GM19372 (cell line): ENCODE measurements around the gene NDNF.

Experiments
- ATAC-seq: cut with Tn5 transposase; IDR thresholded peaks from one replicate; pipeline ENCODE4 v1.9.1; 2021; ENCODE audit warnings: mild to moderate bottlenecking, low read depth, moderate library complexity; ENCODE audit not compliant: unreplicated experiment

NDNF gene, protein sequence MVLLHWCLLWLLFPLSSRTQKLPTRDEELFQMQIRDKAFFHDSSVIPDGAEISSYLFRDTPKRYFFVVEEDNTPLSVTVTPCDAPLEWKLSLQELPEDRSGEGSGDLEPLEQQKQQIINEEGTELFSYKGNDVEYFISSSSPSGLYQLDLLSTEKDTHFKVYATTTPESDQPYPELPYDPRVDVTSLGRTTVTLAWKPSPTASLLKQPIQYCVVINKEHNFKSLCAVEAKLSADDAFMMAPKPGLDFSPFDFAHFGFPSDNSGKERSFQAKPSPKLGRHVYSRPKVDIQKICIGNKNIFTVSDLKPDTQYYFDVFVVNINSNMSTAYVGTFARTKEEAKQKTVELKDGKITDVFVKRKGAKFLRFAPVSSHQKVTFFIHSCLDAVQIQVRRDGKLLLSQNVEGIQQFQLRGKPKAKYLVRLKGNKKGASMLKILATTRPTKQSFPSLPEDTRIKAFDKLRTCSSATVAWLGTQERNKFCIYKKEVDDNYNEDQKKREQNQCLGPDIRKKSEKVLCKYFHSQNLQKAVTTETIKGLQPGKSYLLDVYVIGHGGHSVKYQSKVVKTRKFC

DNA sequence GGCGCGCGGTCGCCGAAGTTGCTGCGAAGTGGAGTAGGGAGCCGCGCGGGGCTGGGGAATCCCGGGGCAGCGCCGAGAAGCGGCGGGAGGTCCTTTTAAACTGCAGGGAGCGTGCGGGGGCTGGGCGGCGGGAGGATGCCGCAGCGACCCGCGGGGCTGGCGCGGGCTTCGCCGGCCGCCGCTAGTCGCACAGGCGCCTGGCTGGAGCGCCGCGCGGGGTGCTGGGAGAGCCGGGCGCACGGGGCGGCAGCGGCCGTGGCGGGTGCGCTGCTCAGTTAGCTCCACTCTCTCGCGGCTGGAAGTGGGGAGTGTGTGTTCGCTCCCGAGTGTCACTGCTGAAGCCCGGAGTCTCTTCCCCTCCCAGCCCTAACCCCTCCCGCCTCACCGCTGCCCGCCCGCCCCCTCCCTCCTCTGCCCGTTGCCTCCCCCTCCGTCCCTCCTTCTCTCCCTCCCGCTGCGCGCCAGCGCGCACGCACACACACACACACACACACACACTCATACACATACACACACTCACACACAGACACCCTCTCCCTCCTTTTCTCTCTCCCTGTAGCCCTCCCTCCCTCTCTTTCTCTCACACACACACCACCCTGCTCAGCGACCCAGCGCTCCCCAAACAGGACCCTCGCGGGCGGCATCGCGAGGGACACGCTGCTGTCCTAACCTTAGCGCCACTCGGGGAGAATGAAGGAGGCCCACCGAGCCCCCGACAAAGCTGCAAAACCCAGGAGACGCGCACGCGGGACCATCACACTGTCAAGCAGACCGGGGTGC, at the start of gene NDNF:
Gene NDNF, minus strand, starts transcription at position 312 of the 780 bp plus-strand sequence. CDS start 26,698 bp downstream, outside the sequence.
- ATAC-seq = peak; percentile 52

DNA sequence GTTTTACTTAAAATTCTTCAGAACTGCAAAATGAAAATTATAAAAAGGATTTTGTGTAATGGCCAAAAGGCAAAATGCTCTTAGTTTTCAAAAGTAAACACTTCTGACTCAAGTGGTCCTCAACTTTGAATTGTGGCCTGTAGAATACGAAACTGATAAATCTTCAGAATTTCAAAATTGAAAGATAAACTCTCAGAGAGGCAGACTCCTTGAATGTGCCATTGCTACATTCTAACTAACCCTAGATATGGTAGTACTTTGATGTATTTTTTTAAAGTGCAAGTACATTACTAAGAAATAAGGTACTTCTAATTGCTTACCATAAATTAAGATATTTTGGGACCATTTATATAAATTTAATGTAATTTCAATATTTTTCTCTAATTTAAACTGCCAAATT, 47.4 kb upstream of the NDNF start:
- no peak for ATAC-seq

DNA sequence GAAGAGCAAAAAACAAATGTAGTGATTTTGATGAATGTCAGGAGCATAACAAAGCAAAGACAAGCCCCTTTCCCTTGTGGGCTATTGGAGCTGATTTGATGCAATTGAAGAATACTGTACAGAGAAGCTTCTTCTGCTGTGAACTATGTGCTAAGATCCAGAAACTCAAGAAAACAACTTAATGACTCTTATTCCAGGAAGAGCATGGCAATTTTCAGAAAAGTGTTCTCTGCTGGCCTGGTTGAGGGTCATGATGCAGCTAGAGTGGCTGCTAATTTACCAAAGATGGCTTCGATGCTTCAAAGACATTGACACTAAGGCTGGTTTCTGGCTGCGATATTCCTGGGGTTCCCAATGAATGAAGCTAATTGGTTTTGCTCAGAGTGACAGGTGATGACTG, 46.0 kb upstream of the NDNF start:
- ATAC-seq = no peak

DNA sequence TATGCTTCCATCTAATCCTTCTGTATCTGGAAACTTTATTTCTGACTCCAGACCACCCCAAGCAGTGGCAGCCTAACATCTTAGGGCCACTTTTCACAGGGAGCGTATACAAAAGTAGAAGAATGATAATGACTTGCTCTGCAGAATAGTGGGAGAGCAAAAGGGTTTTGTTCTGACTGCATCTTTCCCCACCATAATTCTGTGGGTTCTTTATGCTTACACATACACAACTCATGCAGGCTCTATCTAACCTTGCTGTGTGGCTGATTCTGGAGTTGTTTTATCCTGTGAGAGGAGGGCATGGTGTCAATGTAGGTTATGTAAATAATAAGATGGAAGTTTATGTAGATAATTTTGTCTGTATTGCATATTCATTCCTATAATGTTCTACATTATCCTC, 42.4 kb upstream of the NDNF start:
- no peak for ATAC-seq

DNA sequence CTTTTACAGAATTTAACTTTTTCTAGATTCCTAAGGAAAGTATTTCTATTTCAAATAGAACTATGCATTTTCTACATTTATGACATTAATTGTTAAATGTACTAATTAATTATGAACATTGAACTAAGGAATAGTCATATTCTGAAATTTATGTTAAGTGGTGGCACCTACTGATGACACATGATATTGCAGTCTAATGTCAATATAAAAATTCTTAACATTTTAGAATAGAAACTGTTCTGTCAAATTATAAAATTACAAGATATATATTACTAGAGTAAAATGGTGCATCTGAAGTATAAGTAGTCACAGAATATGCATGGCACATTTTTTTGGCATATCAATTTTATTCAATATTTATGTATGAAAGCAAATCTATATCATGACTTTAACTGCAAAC, 40.2 kb upstream of the NDNF start:
- ATAC-seq = peak; percentile 47

DNA sequence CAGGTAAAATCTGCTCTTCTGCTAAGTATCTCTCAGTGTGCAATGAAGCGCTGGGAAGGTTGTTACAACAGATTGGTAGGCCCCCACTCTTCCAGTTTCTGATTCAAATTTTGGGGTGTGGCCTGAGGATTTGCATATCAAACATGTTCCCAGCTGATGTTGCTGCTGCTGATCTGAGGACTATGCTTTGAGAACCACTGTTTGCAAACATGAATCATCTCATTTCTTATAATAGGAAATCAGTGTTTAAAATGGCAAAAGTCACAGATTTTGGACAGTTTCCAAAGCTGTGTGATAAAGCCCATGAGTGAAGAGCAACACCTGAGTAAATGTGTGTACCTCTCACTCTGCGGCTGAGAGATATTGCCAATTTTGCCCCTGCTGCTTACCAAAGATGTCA, 36.2 kb upstream of the NDNF start:
- ATAC-seq = no peak

DNA sequence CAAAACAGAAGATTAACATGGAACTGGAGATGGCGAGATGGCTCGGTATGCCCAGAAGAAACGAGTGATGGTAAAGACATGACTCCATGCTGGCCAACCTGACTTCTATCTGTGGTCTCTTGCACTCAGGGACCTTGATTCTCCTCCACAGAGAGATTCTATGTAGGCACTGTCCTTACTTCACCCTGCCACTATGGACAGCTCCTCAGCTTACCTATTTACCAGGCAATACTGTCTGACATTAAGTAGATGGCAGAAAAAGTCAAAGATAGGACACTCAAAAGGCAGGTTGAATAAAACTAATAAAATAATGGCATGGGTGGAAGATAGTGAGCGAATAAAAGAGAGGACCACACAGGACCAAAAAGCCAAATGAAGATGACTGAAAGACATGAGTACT, 35.2 kb upstream of the NDNF start:
- ATAC-seq = no peak

DNA sequence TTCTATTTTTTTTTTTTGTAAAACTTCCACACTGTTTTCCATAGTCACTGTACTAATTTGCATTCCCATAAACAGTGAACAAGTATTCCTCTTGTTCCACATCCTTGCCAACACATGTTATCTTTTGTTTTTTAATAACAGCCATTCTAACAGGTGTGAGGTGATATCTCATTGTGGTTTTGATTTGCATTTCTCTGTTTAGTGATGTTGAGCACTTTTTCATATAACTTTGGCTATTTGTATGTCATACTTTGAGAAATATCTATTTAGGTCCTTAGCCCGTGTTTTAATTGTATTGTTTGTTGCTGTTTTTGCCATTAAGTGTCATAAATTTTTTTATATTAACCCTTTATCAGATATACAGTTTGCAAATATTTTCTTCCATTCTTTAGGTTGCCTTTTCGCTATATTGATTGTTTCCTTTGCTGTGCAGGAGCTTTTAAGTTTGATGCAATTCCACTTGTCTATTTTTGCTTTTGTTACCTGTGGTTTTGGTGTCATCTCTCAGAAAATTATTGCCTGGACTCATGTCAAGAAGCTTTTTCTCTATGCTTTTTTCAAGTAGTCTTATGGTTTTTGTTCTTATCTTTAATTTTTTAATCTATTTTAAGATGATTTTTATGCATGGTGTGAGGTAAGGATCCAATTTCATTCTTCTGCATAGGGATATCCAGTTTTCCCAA, 27.9 kb upstream of the NDNF start:
- no peak for ATAC-seq

DNA sequence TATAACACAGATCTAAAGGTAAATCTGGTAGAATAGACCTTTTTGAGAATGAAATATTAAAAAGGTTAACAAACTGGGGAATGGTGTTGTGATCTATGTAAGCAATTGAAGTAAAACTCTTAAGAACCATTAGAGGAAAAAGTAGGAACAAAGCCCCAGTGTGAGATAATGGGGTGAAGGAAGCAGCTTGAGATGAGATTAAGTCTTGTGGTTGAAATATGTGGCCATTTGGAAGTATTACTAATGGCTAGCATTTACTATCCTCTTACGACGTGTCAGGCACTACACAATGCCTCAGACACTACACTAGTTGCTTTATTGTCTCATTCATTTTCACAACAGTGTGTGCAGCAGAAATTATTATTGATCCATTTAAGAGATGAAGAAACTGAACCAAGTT, 25.9 kb upstream of the NDNF start:
- ATAC-seq = no peak

DNA sequence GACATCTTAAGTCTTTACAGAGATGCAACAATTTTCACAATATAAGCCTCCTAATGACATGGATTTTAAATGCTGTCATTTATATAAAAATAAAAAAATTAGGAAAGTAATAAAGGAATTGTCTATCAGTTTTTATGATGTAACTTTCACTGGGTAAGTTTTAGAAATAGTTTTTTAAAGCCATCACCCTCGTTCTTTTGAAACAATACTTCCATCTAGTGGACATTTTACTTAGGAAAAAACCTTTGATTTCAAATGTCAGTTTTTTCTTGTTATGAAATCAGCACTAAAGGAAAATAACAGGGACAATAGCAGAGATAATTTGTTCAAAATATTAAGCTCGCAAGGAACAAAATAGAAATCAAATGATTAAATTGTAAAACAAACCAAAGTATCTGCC, 24.3 kb upstream of the NDNF start:
- no peak for ATAC-seq

DNA sequence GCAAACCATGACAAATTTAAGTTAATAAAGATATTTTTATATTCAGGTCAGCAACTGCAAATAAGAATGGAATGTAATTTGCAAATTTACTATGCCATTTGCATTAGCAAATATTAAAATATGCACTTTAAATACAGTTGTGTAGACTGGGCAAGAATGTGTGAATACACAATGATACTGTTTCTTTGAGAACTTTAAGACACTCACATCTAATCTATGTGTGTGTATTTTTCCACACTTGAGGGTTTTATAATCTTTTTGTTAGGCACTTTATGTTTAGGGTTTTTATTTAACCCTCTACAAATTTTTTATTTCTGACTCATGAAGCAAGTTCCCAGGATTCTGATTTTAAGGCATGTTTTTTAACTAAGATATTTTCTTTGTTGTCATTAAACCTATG, 23.9 kb upstream of the NDNF start:
- no peak for ATAC-seq

DNA sequence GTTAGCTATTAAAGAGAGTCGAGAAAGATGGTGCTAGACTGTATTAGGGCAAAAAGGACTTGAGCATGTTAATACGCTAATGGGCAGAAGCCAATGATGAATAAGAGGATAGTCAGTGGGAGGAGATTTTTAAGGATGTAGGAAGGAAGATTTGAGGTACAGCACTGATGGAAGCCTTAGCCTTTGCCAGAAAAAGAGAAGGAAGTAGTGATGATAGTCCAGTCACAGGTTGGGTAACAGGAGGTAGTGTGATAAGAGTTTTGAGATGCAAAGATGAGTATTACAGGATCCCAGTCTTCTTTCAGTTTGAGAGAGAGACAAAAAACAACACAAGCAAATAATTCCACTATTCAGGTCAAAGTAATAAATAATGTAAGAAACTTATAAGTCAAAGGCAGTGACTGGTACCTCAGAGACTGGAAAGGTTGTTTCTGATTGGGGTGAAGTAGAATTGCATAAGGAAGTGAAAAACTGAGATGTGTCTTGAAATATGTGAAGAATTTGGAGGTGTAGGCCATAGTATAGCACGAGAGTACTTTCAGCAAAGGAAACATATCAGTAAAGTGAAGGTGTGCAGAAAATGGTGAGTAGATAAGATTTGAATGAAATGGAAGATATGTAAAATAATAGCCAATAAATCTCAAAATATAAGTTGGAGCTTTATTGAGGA, 22.1 kb upstream of the NDNF start:
- no peak for ATAC-seq

DNA sequence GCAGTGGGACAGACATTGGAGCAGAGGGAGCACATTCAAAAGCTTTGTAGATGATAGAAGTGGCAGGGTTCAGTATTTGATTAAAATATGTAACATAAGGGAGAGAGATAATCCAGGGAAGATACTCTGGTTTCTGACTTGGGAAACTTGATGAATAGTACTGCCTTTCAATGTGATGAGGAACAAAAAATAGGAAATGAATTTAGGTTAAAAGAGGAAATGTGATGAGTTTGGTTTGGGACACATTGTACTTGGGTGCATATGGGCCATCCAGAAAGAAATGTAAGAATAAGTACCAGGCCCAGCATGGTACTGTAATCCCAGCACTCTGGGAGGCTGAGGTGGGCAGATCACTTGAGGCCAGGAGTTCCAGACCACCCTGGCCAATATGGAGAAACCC, 20.9 kb upstream of the NDNF start:
- no peak for ATAC-seq

DNA sequence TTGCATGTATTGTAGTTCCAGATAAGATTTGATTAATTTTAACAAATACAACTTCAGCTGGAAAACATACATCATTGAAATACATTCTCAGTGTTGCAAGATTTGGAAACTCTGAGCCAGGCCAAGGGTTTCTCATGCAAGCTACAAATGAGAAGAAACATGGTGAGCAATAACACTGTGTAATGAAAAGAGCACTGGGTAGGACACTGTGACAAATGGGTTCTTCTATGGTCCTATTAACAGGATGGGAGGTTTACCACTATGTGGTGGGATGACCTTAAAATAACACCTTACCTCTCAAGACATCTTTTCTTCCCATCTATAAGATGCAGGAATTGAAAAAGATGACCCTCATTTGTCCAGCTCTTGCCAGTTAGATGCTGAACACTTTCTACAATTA, 19.6 kb upstream of the NDNF start:
- ATAC-seq = no peak

DNA sequence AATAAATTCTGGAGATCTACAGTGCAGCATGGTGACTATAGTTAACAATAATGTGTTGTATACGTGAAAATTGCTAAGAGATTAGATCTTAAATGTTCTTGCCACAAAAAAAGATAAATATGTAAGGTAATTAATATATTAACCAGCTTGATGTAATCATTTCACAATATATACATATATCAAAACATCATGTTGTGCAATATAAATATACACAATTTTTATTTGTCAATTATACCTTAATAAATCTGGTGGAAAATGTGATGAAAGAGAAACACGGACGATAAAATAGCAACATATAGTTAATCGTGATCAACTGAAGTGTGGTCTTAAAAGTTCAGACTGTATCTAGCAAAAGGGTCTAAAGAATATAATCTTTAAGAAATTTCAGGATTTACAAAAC, 16.5 kb upstream of the NDNF start:
- no peak for ATAC-seq

DNA sequence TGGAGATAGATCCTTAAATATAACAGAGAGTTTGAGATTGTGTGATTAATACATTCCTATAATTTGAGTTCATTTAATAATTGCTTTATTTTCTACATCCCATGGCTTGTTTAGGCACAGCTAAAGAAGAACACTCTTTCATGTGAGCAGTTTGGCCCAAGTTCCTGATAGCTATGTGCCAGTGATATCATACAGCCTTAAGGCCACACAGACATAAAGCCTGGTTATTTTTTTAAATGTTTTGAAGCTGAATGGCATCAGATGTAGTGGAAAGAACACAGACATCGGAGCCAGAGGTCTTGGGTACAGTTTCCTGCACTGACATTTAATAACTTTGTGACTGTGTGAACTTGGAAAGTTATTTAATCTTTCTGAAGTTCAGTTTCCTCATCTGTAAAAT, 7.0 kb upstream of the NDNF start:
- no peak for ATAC-seq

DNA sequence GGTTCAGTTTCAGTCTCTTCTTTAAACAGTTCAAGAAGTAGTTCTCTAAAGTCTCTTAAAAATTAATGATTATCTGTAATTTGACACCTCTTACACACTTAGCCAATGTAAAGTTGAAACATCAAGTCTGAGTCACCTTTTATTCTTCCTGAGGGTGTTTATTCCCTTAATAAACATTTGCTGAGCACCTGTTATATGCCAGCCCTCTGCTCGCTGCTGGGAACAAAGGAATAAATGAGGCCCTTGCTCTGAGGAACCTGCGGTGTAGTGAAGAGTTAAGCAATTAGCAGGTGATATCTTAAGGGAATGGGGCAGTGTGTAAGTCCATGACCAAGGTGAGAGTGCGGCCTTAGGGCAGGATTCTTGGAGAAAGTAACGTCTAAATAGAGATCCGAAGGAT, 5.2 kb upstream of the NDNF start:
- ATAC-seq = no peak

DNA sequence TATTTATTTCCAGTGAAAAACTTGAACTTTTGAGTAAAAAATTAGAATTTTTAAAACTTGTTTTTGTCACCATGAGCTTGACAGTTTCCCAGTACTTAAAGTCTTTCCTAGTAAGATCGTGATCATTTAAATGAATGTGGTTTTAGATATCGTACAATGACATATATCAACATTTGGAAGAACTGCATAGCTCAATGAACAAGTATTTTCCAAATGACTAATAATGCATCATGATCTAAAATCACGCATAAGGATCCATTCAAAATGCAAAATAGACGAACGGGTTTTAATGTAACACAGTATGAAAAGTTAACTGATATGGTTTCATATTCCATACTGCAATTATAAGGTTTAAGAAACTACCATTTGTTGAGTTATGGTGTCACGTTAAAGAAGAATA, 4.1 kb upstream of the NDNF start:
- no peak for ATAC-seq

DNA sequence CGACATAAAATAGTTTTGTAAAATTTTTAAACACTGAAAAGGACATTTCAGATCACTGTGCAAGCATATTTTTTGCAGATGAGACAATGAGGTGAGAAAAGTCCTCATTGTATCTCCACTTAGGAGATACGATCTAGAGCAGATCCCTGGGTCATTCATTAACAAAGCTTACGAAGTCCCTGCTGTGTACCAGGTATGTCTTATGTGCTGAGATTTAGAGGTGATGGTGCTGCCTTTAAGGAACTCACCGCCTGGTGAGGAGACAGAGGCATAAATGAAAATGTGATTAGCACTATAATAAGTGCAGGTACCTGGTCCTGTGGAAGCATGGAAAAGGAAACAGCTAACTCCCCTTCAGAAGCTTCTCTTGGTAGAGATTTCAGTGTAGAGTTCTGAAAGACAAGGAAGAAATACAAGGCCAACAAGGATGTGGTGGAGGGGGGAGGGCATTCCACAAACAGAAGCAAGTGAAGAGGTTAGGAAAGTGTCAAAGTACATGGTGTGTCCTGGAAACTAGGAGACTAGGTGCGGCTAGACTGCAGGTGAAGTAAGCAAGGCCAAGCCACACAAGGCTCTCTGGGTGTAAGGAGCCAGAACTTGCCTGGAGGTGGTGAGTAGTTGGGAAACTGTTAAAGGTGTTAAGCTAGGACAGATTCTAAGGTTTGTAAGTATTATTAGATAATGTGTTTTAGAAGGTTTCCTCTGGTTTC, 1.5 kb upstream of the NDNF start:
- no peak for ATAC-seq

DNA sequence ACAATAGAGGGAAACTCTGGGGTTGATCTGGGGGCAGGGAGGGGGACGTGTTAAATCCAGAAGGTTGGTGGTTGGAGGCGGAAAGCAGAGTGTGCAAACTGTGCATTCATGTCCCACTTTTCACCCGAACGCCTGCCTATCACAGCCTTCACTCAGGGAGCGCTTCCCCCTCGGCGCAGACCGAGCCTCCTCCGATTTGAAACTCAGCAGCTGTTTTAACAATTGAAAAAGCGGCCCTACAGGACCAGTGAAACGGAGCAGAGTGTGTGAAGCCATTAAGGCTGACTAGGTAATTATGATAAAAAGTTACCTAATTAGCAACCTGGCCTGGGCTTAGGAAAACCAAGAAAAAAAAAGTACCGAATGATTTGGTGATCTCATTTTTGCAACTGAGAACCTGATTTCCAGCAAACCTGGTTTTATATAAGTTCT, 685 bp upstream of the NDNF start:
- ATAC-seq = no peak
